Peyer's patch (tissue), 4 donors: Measurements from ENCODE around the gene ZBTB46.

Experiments
- CTCF ChIP-seq, 6 experiments: fragments of 450-650 bp in 4 of 6; fragments of 200-600 bp in 2 of 6; sonication (generic) in 1 of 6; IDR thresholded peaks; one replicate each; pipeline ENCODE4 v1.5.1; 2017 to 2019; ENCODE audit warnings: antibody characterized with exemption in 6 of 6, mild to moderate bottlenecking in 3 of 6, moderate library complexity in 1 of 6
- POLR2A ChIP-seq, 2 donors: fragments of 450-650 bp; IDR thresholded peaks; one replicate each; pipeline ENCODE4 v1.5.1; 2017; ENCODE audit warnings: antibody characterized with exemption in 2 of 2, mild to moderate bottlenecking in 2 of 2, moderate library complexity in 2 of 2

DNA sequence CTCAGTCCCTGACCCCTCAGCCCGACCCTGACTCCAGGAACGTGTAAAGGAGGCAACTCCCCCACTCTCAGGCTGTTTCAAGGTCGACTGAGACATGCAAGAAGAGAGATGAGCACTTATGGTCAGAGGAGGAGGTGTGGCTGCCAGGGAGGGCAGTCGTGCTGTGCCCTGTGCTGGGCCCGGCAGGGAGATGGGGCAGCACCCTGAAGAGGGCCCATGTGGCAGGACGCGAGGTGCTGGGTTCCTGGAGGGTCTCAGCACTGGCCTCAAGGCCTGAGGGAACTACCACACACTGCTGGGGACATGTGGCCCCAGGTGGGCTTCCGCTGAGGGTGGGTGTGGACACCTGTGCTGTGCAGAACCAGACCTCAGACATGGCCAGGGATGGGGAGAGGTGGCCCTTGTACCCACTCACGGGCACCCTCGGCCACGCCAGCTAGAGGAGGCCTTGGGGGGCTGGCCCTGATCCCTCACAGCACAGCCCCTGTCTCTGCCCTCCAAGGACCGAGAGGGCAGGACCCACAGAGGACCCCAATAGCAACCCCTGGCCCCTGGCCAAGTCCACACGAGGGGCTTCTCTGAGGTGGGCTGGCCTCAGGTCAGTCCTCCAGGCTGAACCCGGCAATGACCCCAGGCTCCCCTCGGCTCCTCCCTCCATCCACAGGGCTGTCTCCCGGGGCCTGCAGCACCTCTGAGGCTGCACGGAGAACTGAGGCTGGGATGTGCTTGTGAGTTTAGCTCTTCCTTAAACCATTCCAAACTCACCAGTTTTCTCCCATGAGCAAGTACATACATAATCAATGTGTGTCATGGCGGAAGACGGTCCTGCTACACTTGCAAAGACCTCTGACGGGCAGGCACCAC, 82.8 kb downstream of the ZBTB46 start:
- TF ChIP-seq POLR2A (IDR thresholded peaks at IDR 0.05) (no peak), CTCF (IDR thresholded peaks at IDR 0.05) (no peak)
